Cortex of kidney (tissue), 1 donor: Measurements from ENCODE around the gene MCM7.
"Not testable (repeated sequence)": the region's sequence is repeated elsewhere in the genome, so short reads cannot be mapped to it uniquely, and the experiment has no call there.

Source experiments
- DNase-seq: peaks from one replicate; lab custom pipeline; 2025; lab: John Stamatoyannopoulos, UW

The MCM7 gene

GRCh38 chr7:100101016-100101862 is at the start of gene MCM7, which contains the start of gene AP4M1:
Gene MCM7 (minus strand): TSS chr7:100101397. CDS start chr7:100101294, 103 bp downstream.
Gene AP4M1 (plus strand): TSS chr7:100101643. CDS start chr7:100101715, 72 bp downstream.
- peak; percentile 82 for DNase-seq

- peak; percentile 63 for DNase-seq
Observed at GRCh38 chr7:100148559-100149328, 47.5 kb upstream of the MCM7 start, which contains the start of gene LAMTOR4. Gene LAMTOR4 (plus strand): TSS chr7:100148918. CDS start chr7:100148973, 55 bp downstream.

- no peak for DNase-seq
Observed at GRCh38 chr7:100148225-100148558, 47.0 kb upstream of the MCM7 start.

GRCh38 chr7:100147278-100147677 is 46.1 kb upstream of the MCM7 start:
- no peak for DNase-seq

- not testable (repeated sequence) for DNase-seq
Observed at GRCh38 chr7:100146350-100146749, 45.2 kb upstream of the MCM7 start.

- DNase-seq: no peak
Observed at GRCh38 chr7:100142461-100142860, 41.3 kb upstream of the MCM7 start.

DNA sequence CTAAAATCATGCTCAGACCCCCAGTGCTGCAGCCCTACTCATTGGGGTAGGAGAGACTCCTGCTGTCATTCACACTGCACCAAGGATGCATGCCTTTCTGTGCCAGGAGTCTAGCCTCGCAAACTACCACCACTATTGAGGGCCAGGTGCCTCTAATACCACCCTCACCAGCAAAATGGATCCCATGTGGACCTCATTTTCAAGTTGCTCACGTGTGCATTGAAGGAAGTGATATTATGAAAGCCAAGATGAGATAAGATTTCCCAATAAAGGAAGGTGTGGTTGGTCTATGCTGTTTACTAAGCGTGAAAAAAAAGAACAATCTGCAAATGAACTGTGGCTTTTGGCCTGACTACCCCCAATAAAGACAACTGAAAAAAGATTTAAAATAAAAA is 40.4 kb upstream of the MCM7 start:
- no peak for DNase-seq

DNA sequence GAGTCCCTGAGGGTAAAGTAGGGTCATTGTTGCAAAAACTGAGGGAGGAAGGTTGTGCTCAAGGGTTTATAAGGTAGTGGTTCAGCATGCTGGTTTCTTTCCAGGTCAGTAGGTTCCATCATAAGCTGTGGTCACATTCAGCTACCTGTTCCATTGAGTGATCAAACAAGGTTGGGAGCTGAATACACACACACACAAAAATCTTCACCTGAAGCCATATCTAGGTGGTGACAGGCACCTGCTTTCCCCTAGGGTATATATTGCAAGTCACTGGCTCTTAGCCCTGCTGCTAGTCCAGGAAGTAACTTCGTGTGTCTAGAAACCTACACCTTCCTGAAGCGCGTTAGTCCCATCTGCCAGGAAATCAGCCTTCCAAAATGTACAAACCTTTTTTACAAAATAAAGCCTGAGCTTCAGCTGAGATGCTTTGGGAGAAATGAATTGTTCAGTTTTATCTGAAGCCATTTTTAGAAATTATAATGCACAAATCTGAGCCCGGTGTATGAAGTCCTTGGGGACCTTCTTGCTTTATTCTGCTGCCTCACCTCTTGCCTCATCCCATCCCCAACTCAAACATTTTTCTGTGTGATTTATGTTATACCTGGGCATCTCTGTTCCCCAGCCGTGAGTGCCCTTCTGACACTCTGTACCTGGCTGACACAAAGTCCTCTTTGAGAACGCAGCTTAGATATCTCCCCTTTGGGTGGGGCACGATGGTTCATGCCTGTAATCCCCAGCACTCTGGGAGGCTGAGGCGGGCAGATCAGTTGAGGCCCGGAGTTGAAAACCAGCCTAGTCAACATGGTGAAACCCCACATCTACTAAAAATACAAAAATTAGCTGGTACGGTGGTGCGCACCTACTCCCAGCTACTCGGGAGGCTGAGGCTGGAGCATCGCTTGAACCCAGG is 36.9 kb upstream of the MCM7 start:
- no peak for DNase-seq

DNA sequence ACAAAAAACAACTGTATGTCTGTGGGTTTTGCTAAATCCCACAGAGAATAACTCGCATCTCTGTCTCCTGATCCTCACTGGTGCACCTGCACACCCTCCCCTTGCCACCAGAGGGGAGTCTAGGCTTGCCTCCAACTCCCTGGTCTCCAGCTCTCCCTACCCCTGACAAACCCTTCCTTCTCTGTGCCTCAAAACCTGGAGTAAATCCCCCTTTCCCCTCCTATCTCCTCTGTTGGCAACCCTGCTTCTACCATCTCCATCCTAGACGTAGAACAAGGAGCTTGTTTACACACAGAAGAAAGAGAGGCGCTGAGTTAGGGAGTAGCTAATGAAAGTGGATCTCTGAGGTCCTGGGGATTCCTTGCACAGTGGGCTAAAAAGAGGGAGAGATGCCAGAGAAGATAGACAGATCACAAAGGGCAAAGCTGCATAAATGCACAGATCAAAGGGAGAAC is 31.5 kb upstream of the MCM7 start:
- no peak for DNase-seq

- no peak for DNase-seq
Observed at GRCh38 chr7:100132126-100132525, 30.9 kb upstream of the MCM7 start.

DNA sequence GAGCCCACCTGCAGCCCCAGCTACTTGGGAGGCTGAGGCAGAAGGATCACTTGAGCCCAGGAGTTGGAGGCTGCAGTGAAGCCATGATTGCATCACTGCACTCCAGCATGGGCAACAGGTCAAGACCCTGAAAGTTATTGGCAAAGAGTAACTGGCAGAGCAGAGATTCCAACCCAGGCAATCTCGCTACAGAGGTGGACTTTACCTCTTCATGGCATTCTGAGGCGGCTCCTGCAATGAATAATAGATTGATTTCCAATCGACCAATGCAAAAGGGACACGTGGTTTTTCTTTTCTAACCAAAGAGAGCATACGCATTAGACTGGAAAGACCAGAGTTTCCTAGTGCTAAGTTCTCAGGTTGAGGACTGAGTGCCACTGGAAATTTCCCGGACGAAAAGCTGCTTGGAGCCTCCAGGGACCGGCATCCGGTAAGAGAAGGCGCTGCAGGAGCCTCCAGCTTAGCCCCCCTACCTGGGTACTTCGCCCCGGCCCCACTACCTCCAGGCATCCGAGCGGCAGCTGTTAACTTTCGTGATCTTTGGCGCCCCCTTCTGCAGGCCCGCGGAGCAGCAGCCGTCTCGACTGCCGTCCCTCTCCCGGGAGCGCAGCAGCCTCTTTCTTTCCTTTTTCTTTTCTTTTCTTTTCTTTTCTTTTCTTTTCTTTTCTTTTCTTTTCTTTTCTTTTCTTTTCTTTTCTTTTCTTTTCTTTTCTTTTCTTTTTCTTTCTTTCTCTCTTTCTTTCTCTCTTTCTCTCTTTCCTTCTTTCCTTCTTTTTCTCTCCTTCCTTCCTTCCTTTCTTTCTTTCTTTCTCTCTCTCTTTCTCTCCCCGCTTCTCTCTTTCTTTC is 29.6 kb upstream of the MCM7 start:
- no peak for DNase-seq

DNA sequence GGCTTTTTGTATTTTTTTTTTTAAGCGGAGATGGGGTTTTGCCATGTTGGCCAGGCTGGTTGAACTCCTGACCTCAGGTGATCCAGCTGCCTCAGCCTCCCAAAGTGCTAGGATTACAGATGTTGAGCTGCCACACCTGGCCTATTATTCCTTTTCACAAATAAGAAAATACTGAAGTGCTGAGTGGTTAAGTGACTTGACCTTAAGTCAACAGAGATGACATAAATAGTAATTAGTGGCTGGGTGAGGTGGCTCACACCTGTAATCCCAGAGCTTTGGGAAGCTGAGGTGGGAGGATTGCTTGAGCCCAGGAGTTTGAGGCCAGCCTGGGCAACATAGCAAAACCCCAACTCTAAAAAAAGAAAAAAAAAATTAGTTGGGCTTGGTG is 29.0 kb upstream of the MCM7 start:
- not testable (repeated sequence) for DNase-seq

GRCh38 chr7:100128637-100128963 is 27.4 kb upstream of the MCM7 start:
- no peak for DNase-seq

- DNase-seq: no peak
Observed at GRCh38 chr7:100127866-100128636, 26.9 kb upstream of the MCM7 start.

DNA sequence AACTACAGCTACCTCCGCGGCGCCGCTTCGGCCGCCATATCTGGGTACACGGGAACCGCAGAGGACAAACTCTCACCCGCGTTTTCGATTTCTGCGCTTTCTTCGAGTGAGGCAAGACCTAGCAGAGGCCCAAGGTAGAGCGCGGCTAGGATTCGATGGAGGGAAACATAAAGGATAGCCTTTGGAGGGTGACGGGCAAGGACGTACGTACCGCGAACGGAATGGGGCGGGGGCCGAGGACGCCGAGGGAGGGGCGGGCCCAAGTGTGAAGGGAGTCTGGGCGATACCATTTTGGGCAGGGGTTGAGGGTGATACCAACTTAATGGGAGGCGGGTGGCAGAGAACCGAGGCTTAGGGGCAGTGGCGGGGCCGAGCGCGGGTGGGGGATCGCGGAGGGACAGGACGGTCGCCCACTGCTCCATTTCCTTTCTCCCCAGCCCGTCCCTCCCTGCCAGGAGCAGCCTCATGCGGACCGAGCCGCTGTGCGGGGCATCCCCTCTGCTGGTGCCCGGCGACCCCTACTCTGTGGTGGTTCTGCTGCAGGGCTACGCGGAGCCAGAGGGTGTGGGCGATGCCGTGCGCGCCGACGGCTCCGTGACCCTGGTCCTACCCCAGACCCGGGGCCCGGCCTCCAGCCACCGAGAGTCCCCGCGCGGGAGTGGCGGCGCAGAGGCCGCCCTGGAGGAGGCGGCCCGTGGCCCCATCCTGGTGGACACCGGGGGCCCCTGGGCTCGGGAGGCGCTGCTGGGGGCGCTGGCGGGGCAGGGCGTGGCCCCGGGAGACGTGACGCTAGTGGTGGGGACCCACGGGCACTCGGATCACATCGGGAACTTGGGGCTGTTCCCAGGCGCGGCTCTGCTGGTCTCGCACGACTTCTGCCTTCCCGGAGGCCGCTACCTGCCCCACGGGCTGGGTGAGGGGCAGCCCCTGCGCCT is 26.0 kb upstream of the MCM7 start, which contains the start of gene MBLAC1:
TSS of gene MBLAC1 (plus strand) at position 37 of the 935 bp plus-strand sequence. CDS start at position 466, 429 bp downstream.
- DNase-seq: no peak

- DNase-seq: no peak
Observed at GRCh38 chr7:100126239-100126930, 25.2 kb upstream of the MCM7 start.

GRCh38 chr7:100124301-100125230 is 23.4 kb upstream of the MCM7 start:
- DNase-seq: no peak
